GM12878 (cell line): Measurements from ENCODE around the gene NEK2. TPM values are rescaled to one million over a fixed set of nuclear protein-coding genes. Genes with fewer than 3 reads are reported as not detected.

Source experiments
- ATAC-seq: fragments of 200-7000 bp; cut with Tn5 transposase; 3 replicates; pipeline ENCODE4 v1.9.1; 2020; ENCODE audit warnings: mild to moderate bottlenecking, moderate library complexity
- BruUV-seq: library from RNA; stranded (reverse); fragments of 400-500 nt; replicated peaks from 2 replicates; lab custom pipeline; 2021; lab: Mats Ljungman, UMichigan
- CTCF ChIA-PET: fragments of 300-600 bp; sonication (Branson Sonifier 250); formaldehyde crosslinking; extraction: SDS; loops from one replicate; lab custom pipeline; 2021; ENCODE audit warnings: inconsistent platforms; lab: Yijun Ruan, JAX
- POLR2A ChIA-PET: fragments of 350-600 bp; formaldehyde crosslinking; extraction: SDS; loops from one replicate; lab custom pipeline; 2021; ENCODE audit warnings: inconsistent platforms; lab: Charles Lee
- RAD21 ChIA-PET: fragments of 300-600 bp; sonication (Branson Sonifier 250); formaldehyde crosslinking; loops from one replicate; lab custom pipeline; 2023; ENCODE audit warnings: antibody characterized with exemption; ENCODE audit not compliant: unreplicated experiment; lab: Charles Lee
- SMC1A ChIA-PET: fragments of 300-600 bp; sonication (Branson Sonifier 250); formaldehyde crosslinking; loops from one replicate; lab custom pipeline; 2023; ENCODE audit not compliant: unreplicated experiment, uncharacterized antibody; lab: Charles Lee
- DNase-seq: peaks from one replicate; pipeline ENCODE4 v3.0.0-alpha.2; 2011; ENCODE audit warnings: low read depth, low spot score
- FAIRE-seq: peaks from 3 replicates; lab custom pipeline; 2011; peaks lifted over from hg19 to GRCh38; lab: Jason Lieb, UNC
- H2AFZ ChIP-seq: 2 replicates; pipeline ENCODE4 v1.6.0; 2011; ENCODE audit warnings: low read depth, low read length, control low read depth; ENCODE audit not compliant: control insufficient read depth
- H3K27ac ChIP-seq: 2 replicates; pipeline ENCODE4 v1.5.1; 2011; ENCODE audit warnings: control low read depth; ENCODE audit not compliant: control insufficient read depth, insufficient read depth
- H3K27me3 ChIP-seq, 2 experiments: replicated peaks in 1 of 2; 2 replicates each; pipeline versions ENCODE4 v1.6.0 to v1.6.1; 2011; ENCODE audit warnings: low read length in 1 of 2; ENCODE audit not compliant: control insufficient read depth in 2 of 2, insufficient read depth in 2 of 2
- H3K36me3 ChIP-seq, 2 experiments: 2 replicates each; pipeline ENCODE4 v1.5.1; 2011; ENCODE audit warnings: low read length in 1 of 2; ENCODE audit not compliant: control insufficient read depth in 2 of 2, insufficient read depth in 2 of 2
- H3K4me1 ChIP-seq: 2 replicates; pipeline ENCODE4 v1.6.1; 2011; ENCODE audit warnings: mild to moderate bottlenecking, low read length, moderate library complexity, mixed read lengths; ENCODE audit not compliant: control insufficient read depth, insufficient read depth
- H3K4me2 ChIP-seq: 2 replicates; pipeline ENCODE4 v1.6.0; 2011; ENCODE audit warnings: control low read depth; ENCODE audit not compliant: control insufficient read depth, insufficient read depth
- H3K4me3 ChIP-seq: fragments of 200-600 bp; sonication (generic); 2 replicates; pipeline ENCODE4 v1.5.1; 2016
- H3K79me2 ChIP-seq: 2 replicates; pipeline ENCODE4 v1.6.0; 2011; ENCODE audit warnings: low read length; ENCODE audit not compliant: control insufficient read depth, insufficient read depth
- H3K9ac ChIP-seq: 2 replicates; pipeline ENCODE4 v1.8.0; 2011; ENCODE audit warnings: low read length, control low read depth, mixed read lengths; ENCODE audit not compliant: control insufficient read depth, insufficient read depth
- H3K9me3 ChIP-seq: replicated peaks from 3 replicates; pipeline ENCODE4 v1.5.1; 2011; ENCODE audit warnings: mild to moderate bottlenecking, low read length; ENCODE audit not compliant: control insufficient read depth, insufficient read depth
- H4K20me1 ChIP-seq: 2 replicates; pipeline ENCODE4 v1.6.0; 2011; ENCODE audit not compliant: control insufficient read depth, insufficient read depth
- EP300 ChIP-seq, 2 experiments: fragments of 150-350 bp in 1 of 2; IDR thresholded peaks; 2 replicates each; pipeline ENCODE4 v1.6.1; 2011 to 2012; ENCODE audit warnings: low read depth in 2 of 2, low read length in 2 of 2, borderline replicate concordance in 1 of 2, improper control_type of control experiment in 1 of 2, inconsistent platforms in 1 of 2; ENCODE audit not compliant: control insufficient read depth in 1 of 2
- ESRRA ChIP-seq: IDR thresholded peaks from 2 replicates; pipeline ENCODE4 v1.6.1; 2012; ENCODE audit warnings: mild to moderate bottlenecking, low read length, improper control_type of control experiment
- HDAC6 ChIP-seq: fragments of 200-600 bp; sonication (generic); IDR thresholded peaks from one replicate; pipeline ENCODE4 v1.8.0; 2017; ENCODE audit warnings: antibody characterized with exemption; ENCODE audit not compliant: unreplicated experiment
- NFYB ChIP-seq: IDR thresholded peaks from 2 replicates; pipeline ENCODE4 v1.6.1; 2011; ENCODE audit warnings: low read depth, mild to moderate bottlenecking, low read length, improper control_type of control experiment, moderate library complexity; ENCODE audit not compliant: insufficient read depth
- STAT1 ChIP-seq: fragments of 450-650 bp; conservative IDR thresholded peaks from 2 replicates; pipeline ENCODE4 v1.6.1; 2014; ENCODE audit warnings: antibody characterized with exemption, mild to moderate bottlenecking
- WGBS: methylation state at CpG from one replicate; pipeline ENCODE4 v1.1.6; 2016; ENCODE audit warnings: low lambda C conversion rate; ENCODE audit not compliant: insufficient replicate concordance, insufficient coverage; ENCODE audit errors: missing lambda C conversion rate; 5-methylcytosine and 5-hydroxymethylcytosine counted together
- in situ Hi-C: fragments of 300-500 bp; cut with MboI; formaldehyde crosslinking; loops from 9 replicates; pipeline ENCODE4 v1.14.3; 2018; ENCODE audit warnings: mixed read lengths
- intact Hi-C: fragments of 100-400 bp; cut with micrococcal nuclease; formaldehyde crosslinking; loops from one replicate; pipeline ENCODE4 v1.14.2; 2022; ENCODE audit not compliant: unreplicated experiment
- polyA plus RNA-seq, 11 experiments: library from polyadenylated mRNA; depleted of rRNA in 4 of 11; unstranded in 6 of 11; stranded (reverse) in 5 of 11; fragments of >200 nt; fragmentation: Nextera tagmentation in 4 of 11; fragmentation: Illumina TruSeq in 1 of 11; extraction: Ambion mirVana in 4 of 11; extraction: Trizol in 1 of 11; gene quantifications; 1 replicate in 1 of 11; 2 replicates in 10 of 11; pipeline versions ENCODE4 v1.2.1 to v1.2.3, GENCODE V29; 2011 to 2016; ENCODE audit warnings: inconsistent platforms in 2 of 11, missing spikeins in 2 of 11, low read depth in 1 of 11
- total RNA-seq, 4 experiments: library from RNA; depleted of rRNA in 3 of 4; stranded (reverse); fragments of >200 nt in 3 of 4; fragmentation: Illumina TruSeq in 1 of 4; extraction: Trizol in 1 of 4; gene quantifications; 2 replicates each; pipeline versions ENCODE4 v1.2.1 to v1.2.3, GENCODE V29; 2013 to 2021
- TF ChIP-seq, protein P1 (sequence below): fragments of 450-650 bp; formaldehyde crosslinking; IDR thresholded peaks from 2 replicates; pipeline ENCODE4 v1.4.0; 2022; ENCODE audit warnings: mild to moderate bottlenecking, moderate library complexity
- TF ChIP-seq, protein P2 (sequence below): fragments of 450-650 bp; IDR thresholded peaks from 2 replicates; pipeline ENCODE4 v1.6.1; 2017; ENCODE audit warnings: mild to moderate bottlenecking

NEK2 gene
- total and polyA plus RNA-seq, 10 of the 15 experiments (the other 5 are each of a cell fraction or from before 2014, with no cell fraction given): 16.7 to 49.7 (median 36.9) TPM

DNA sequence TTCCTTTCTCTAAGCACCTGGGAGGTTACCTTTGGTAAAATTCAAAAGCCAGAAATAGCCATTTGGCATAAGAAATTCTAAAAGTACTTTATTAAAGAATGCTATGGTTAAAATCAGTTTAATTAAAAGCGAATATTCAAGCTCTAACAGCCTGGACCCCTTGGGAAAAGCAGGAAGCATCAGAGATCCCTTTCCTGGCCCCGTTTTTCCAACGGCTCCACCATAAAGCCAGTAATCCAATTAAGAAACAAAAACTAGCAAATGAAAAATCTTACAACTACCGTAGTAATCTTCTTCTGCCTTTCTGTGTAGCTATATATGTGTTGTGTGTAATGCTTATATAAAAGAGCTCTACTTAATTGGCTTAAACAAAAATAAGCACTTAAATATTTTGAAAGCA, 33.5 kb upstream of the NEK2 start:
- 64% methylated on average over 4 of the region's 4 CpGs for WGBS
- Histone ChIP-seq H3K27ac (no peak overlapping the region), H3K4me3 (no peak overlapping the region), H4K20me1 (no peaks in the 10 kb centered on the region), H3K4me2 (no peak overlapping the region), H3K36me3 (no peaks in the 10 kb centered on the region), H3K27me3 (no peaks in the 10 kb centered on the region), H3K4me1 (no peaks in the 10 kb centered on the region), H3K9me3 (no peaks in the 10 kb centered on the region), H3K9ac (no peak overlapping the region), H2AFZ (no peak overlapping the region), H3K79me2 (no peaks in the 10 kb centered on the region)
- RAD21 ChIA-PET: interaction anchor here (1.1 kb wide), 1 partner anchor 28 kb away, joined by 4 read pairs; no protein-coding TSS in a partner anchor
- in situ Hi-C loops (no loop called here), intact Hi-C loops (no loop called here)
- CTCF ChIA-PET: interaction anchor here (0.6 to 2.3 kb wide), 6 partner anchors 10 to 603 kb away, joined by 3 to 7 read pairs (median 3); no protein-coding TSS in a partner anchor
- SMC1A ChIA-PET: interaction anchor here (0.9 to 1.8 kb wide), 5 partner anchors 10 to 30 kb away, joined by 3 to 8 read pairs (median 3); no protein-coding TSS in a partner anchor
- no TSS peak for BruUV-seq
- ATAC-seq: no peak
- DNase-seq: no peak
- TF ChIP-seq HDAC6: no peak
- TF ChIP-seq, protein P1, sequence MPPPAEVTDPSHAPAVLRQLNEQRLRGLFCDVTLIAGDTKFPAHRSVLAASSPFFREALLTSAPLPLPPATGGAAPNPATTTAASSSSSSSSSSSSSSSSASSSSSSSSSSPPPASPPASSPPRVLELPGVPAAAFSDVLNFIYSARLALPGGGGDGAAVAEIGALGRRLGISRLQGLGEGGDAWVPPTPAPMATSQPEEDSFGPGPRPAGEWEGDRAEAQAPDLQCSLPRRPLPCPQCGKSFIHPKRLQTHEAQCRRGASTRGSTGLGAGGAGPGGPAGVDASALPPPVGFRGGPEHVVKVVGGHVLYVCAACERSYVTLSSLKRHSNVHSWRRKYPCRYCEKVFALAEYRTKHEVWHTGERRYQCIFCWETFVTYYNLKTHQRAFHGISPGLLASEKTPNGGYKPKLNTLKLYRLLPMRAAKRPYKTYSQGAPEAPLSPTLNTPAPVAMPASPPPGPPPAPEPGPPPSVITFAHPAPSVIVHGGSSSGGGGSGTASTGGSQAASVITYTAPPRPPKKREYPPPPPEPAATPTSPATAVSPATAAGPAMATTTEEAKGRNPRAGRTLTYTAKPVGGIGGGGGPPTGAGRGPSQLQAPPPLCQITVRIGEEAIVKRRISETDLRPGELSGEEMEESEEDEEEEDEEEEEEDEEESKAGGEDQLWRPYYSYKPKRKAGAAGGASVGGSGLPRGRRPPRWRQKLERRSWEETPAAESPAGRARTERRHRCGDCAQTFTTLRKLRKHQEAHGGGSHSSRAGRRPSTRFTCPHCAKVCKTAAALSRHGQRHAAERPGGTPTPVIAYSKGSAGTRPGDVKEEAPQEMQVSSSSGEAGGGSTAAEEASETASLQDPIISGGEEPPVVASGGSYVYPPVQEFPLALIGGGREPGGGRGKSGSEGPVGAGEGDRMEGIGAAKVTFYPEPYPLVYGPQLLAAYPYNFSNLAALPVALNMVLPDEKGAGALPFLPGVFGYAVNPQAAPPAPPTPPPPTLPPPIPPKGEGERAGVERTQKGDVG (CRISPR knock-in tag): no peak
- TF ChIP-seq ESRRA: no peak
- TF ChIP-seq, protein P2, sequence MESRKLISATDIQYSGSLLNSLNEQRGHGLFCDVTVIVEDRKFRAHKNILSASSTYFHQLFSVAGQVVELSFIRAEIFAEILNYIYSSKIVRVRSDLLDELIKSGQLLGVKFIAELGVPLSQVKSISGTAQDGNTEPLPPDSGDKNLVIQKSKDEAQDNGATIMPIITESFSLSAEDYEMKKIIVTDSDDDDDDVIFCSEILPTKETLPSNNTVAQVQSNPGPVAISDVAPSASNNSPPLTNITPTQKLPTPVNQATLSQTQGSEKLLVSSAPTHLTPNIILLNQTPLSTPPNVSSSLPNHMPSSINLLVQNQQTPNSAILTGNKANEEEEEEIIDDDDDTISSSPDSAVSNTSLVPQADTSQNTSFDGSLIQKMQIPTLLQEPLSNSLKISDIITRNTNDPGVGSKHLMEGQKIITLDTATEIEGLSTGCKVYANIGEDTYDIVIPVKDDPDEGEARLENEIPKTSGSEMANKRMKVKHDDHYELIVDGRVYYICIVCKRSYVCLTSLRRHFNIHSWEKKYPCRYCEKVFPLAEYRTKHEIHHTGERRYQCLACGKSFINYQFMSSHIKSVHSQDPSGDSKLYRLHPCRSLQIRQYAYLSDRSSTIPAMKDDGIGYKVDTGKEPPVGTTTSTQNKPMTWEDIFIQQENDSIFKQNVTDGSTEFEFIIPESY: no peak
- TF ChIP-seq EP300 (IDR thresholded peaks at IDR 0.05; ENCODE audit: borderline replicate concordance in 1 of 2, control insufficient read depth in 1 of 2, low read depth in 2 of 2, low read length in 2 of 2): no peak
- TF ChIP-seq NFYB: no peak
- no peak for TF ChIP-seq STAT1
- POLR2A ChIA-PET: interaction anchor here (1.0 to 1.4 kb wide), 3 partner anchors 13 to 72 kb away, joined by 3 to 5 read pairs (median 3); no protein-coding TSS in a partner anchor
- FAIRE-seq: no peak
